Measurements from ENCODE around the gene L1CAM.

- no peak for TF ChIP-seq CTCF (IDR thresholded peaks at IDR 0.05)
- no peak for TF ChIP-seq POLR2A (IDR thresholded peaks at IDR 0.05)
- TF ChIP-seq POLR2AphosphoS5 (IDR thresholded peaks at IDR 0.05), result no peak
Observed at GRCh38 chrX:153865685-153866084, 20.3 kb downstream of the L1CAM start.
